Spinal cord (tissue), 10 donors: ENCODE measurements around the gene KIR2DL4. TPM values are rescaled to one million over a fixed set of nuclear protein-coding genes. Genes with fewer than 3 reads are reported as not detected.
"Not testable (repeated sequence)": the region's sequence is repeated elsewhere in the genome, so short reads cannot be mapped to it uniquely, and the experiment has no call there.

Experiments used
- DNase-seq, 6 donors: peaks; one replicate each; pipeline versions ENCODE4 v3.0.0 to v3.0.0-alpha.2; 2013 to 2015; ENCODE audit warnings: low spot score in 6 of 6, low read depth in 4 of 6
- H3K27ac ChIP-seq: one replicate; pipeline ENCODE4 v1.5.1; 2013; ENCODE audit warnings: low read depth, low read length, control low read depth
- H3K27me3 ChIP-seq: one replicate; pipeline ENCODE4 v1.6.1; 2013; ENCODE audit warnings: low read length; ENCODE audit not compliant: control insufficient read depth, insufficient read depth
- H3K36me3 ChIP-seq: one replicate; pipeline ENCODE4 v1.6.1; 2013; ENCODE audit warnings: low read length; ENCODE audit not compliant: control insufficient read depth, insufficient read depth
- H3K4me1 ChIP-seq: one replicate; pipeline ENCODE4 v1.6.1; 2013; ENCODE audit warnings: low read length; ENCODE audit not compliant: control insufficient read depth, insufficient read depth
- H3K4me3 ChIP-seq: one replicate; pipeline ENCODE4 v1.5.1; 2013; ENCODE audit warnings: low read depth, low read length, control low read depth
- H3K9me3 ChIP-seq: one replicate; pipeline ENCODE4 v1.6.1; 2013; ENCODE audit warnings: low read length; ENCODE audit not compliant: control insufficient read depth, insufficient read depth
- WGBS: methylation state at CpG from one replicate; pipeline ENCODE4 v1.1.5; 2013; ENCODE audit warnings: missing lambda C conversion rate; ENCODE audit not compliant: insufficient coverage; 5-methylcytosine and 5-hydroxymethylcytosine counted together
- polyA plus RNA-seq, 2 donors: library from polyadenylated mRNA; unstranded; fragments of 120-200 nt; gene quantifications; one replicate each; pipeline ENCODE4 v1.2.1, GENCODE V29; 2013; ENCODE audit not compliant: insufficient read length in 2 of 2
- total RNA-seq, 2 donors: library from RNA; depleted of rRNA in 1 of 2; stranded (reverse); fragments of 120-200 nt in 1 of 2; fragments of >200 nt in 1 of 2; gene quantifications; one replicate each; pipeline versions ENCODE4 v1.2.3 to v1.2.4, GENCODE V29; 2013 to 2014
- donor health status: healthy.

The KIR2DL4 gene
- total and polyA plus RNA-seq, 4 donors = not detected

DNA sequence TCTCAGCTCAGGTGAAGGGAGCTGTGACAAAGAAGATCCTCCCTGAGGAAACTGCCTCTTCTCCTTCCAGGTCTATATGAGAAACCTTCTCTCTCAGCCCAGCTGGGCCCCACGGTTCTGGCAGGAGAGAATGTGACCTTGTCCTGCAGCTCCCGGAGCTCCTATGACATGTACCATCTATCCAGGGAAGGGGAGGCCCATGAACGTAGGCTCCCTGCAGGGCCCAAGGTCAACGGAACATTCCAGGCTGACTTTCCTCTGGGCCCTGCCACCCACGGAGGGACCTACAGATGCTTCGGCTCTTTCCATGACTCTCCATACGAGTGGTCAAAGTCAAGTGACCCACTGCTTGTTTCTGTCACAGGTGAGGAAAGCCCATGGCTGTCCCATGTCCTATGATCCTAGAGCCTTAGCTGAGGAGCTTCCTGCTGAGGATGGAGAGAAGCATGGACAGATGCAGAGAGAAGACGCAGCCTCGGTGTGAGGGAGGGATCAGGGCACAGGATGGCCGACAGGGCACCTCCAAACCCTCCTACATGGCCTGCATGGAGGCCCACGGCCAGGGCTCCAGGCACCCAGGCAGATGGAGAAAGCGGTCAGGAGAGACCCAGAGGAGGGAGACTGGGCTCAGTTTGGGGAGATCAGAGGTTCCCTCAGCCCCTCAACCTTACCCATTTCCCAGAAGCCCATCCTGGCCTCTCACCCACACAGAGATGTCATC, 28.2 kb upstream of the KIR2DL4 start:
- 75% methylated on average over 9 of the region's 12 CpGs for WGBS
- not testable (repeated sequence) for H3K9me3 ChIP-seq, H3K4me3 ChIP-seq, DNase-seq, H3K4me1 ChIP-seq, H3K27me3 ChIP-seq, H3K27ac ChIP-seq, H3K36me3 ChIP-seq

DNA sequence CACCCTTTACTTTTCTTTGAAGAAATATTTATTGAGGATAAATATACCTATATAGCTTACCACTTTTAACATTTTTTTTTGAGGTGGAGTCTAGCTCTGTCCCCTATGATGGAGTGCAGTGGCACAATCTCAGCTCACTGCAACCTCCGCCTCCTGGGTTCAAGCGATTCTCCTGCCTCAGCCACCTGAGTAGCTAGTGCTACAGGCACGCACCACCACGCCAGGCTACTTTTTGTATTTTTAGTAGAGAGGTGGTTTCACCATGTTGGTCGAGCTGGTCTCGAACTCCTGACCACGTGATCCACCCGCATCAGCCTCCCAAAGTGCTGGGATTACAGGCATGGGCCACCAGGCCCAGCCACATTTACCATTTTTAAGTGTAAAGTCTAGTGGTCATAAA, 27.6 kb upstream of the KIR2DL4 start:
- H3K4me3 ChIP-seq, H3K4me1 ChIP-seq, H3K27me3 ChIP-seq, H3K27ac ChIP-seq, H3K9me3 ChIP-seq, H3K36me3 ChIP-seq, DNase-seq: not testable (repeated sequence)
- WGBS = 73% methylated on average over 2 of the region's 8 CpGs

DNA sequence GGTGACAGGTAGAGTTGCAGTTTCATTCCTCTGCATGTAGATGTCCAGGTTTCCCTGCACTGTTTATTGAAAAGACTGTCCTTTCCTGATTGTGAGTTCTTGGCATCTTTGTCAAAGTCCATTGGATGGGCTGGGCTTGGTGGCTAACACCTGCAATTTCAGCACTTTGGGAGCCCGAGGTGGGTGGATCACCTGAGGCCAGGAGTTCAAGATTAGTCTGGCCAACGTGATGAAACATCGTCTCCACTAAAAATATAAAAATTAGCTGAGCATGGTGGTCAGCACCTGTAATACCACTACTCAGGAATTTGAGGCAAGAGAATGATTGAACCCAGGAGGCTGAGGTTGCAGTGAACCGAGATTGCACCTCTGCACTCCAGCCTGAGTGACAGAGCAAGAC, 25.6 kb upstream of the KIR2DL4 start:
- H3K4me3 ChIP-seq, H3K4me1 ChIP-seq, H3K27me3 ChIP-seq, H3K27ac ChIP-seq, H3K9me3 ChIP-seq, H3K36me3 ChIP-seq, DNase-seq: not testable (repeated sequence)
- WGBS = no CpG with 5 or more reads among the region's 4 CpGs

DNA sequence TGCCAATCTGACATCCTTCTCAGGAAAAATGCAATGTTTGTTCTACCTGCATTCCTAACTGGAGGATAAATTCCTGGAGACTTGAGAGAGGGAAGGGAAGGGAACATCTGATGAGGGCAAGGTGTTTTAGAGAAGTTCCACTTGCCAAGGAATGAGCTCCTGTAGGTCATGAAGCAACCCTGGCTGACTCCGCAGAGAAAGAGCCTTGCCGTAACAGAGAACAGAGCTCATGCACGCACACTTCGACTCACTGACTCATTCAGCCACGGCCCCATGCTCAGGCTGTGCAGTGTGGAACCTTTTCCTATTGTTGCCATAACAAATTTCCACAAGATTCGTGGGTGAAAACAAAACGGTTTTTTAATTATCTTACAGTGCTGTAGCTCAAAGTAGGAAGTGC, 24.5 kb upstream of the KIR2DL4 start:
- H3K27me3 ChIP-seq, H3K4me1 ChIP-seq, DNase-seq, H3K9me3 ChIP-seq, H3K4me3 ChIP-seq, H3K27ac ChIP-seq, H3K36me3 ChIP-seq: not testable (repeated sequence)
- 90% methylated on average over 4 of the region's 7 CpGs for WGBS

DNA sequence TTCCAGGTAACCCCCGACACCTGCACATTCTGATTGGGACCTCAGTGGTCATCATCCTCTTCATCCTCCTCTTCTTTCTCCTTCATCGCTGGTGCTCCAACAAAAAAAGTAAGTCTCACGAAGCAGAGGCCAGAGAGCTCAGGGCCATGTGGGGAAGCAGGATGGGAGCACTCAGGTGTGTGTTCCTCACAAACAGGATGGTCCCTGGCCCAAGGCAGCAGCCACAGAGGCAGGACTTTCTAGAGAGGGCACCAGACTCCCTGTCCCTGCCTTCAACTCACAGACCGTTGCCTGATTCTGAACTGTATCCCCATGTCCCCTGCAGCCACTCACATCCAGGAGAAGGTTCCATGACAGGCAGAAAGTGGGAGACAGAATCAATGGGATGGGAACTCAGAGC, 20.5 kb upstream of the KIR2DL4 start:
- 43% methylated on average over 1 of the region's 4 CpGs for WGBS
- not testable (repeated sequence) for H3K4me1 ChIP-seq, H3K27me3 ChIP-seq, H3K36me3 ChIP-seq, DNase-seq, H3K4me3 ChIP-seq, H3K9me3 ChIP-seq, H3K27ac ChIP-seq

DNA sequence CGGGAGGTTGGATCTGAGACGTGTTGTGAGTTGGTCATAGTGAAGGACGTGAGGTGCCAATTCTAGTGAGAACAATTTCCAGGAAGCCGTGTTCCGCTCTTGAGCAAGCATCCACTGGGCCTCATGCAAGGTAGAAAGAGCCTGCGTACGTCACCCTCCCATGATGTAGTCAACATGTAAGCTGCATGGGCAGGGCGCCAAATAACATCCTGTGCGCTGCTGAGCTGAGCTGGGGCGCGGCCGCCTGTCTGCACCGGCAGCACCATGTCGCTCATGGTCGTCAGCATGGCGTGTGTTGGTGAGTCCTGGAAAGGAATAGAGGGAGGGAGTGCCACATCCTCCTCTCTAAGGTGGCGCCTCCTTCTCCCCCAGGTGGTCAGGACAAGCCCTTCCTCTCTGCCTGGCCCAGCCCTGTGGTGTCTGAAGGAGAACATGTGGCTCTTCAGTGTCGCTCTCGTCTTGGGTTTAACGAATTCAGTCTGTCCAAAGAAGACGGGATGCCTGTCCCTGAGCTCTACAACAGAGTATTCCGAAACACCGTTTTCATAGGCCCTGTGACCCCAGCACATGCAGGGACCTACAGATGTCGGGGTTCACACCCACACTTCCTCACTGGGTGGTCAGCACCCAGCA, 17.2 kb upstream of the KIR2DL4 start:
- H3K4me3 ChIP-seq, H3K36me3 ChIP-seq, H3K27me3 ChIP-seq, H3K4me1 ChIP-seq, H3K9me3 ChIP-seq, H3K27ac ChIP-seq, DNase-seq: not testable (repeated sequence)
- WGBS = 83% methylated on average over 16 of the region's 24 CpGs

DNA sequence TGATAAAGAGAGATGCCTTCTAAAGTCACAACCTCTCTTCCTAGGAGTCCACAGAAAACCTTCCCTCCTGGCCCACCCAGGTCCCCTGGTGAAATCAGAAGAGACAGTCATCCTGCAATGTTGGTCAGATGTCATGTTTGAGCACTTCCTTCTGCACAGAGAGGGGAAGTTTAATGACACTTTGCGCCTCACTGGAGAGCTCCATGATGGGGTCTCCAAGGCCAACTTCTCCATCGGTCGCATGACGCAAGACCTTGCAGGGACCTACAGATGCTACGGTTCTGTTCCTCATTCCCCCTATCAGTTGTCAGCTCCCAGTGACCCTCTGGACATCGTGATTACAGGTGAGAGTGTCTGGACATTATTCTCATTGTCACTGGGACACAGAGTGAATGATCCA, 15.3 kb upstream of the KIR2DL4 start:
- 78% methylated on average over 6 of the region's 6 CpGs for WGBS
- not testable (repeated sequence) for H3K4me1 ChIP-seq, H3K4me3 ChIP-seq, H3K36me3 ChIP-seq, H3K27ac ChIP-seq, H3K9me3 ChIP-seq, H3K27me3 ChIP-seq, DNase-seq

DNA sequence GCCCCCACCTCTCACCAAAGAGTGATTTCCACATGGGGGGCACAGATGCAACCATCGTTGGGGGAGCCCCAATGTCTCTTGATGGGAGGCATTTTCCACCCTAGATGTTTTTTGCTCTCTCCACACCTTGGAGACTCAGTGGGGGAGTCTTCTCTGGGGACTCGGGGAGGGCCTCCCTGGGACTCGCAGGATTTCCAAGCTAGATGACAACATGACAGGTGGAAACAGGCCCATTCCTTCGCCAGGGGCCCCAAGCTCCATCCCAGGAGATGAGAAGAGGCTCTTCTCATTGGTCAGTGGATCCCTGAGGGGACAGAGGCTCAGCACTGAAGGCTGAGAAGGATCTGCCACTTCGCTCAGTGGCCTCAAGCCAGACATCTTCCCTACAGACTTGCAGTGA, 12.7 kb upstream of the KIR2DL4 start:
- no peaks in the 10 kb centered on the region for H3K27me3 ChIP-seq
- no peak for DNase-seq
- WGBS = 56% methylated on average over 4 of the region's 5 CpGs
- no peaks in the 10 kb centered on the region for H3K9me3 ChIP-seq
- H3K36me3 ChIP-seq = no peaks in the 10 kb centered on the region
- no peak overlapping the region for H3K4me3 ChIP-seq
- H3K27ac ChIP-seq = no peak overlapping the region
- no peaks in the 10 kb centered on the region for H3K4me1 ChIP-seq

DNA sequence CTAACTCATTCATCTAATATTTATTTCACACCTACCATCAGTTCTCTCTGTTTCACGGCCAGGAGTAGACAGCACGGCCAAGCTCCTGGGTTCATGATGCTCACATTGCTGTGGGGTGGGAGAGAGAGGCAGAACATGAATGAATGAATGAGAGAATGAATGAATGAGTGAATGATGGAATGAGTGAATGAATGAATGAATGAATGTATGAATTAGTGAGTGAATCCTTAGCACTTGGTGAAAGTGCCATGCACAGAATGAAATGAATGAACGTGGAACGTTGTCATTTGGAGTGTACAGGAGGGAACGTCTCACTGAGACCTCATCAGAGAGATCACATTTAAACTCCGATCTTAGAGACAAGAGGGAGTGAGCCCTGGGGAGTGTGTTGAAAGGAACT, 11.9 kb upstream of the KIR2DL4 start:
- DNase-seq = no peak
- no peak overlapping the region for H3K4me3 ChIP-seq
- 82% methylated on average over 5 of the region's 6 CpGs for WGBS
- H3K27me3 ChIP-seq = no peaks in the 10 kb centered on the region
- H3K36me3 ChIP-seq = no peaks in the 10 kb centered on the region
- no peaks in the 10 kb centered on the region for H3K9me3 ChIP-seq
- no peak overlapping the region for H3K27ac ChIP-seq
- no peaks in the 10 kb centered on the region for H3K4me1 ChIP-seq

DNA sequence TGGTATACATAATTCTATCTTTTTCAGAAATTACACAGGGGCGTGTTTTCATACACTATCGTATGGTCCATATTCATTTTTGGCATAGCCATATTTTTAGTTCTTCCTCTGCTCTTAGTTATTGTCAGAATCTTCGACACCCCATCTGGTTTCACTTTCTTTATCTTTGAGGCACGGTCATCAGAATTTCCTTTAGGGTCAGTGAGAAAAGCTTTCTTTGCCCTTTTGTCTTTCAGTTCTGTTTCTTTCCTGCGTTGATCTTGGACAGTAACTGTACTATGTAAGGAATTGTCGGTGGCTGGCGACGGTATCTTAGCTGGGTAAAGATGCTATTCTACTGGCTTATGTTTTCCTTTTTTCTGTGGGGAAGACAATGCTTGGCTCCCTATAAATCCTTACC, 10.6 kb upstream of the KIR2DL4 start:
- DNase-seq = no peak
- Histone ChIP-seq H3K36me3 (no peaks in the 10 kb centered on the region), H3K4me3 (no peak overlapping the region), H3K4me1 (no peaks in the 10 kb centered on the region), H3K27me3 (no peaks in the 10 kb centered on the region), H3K9me3 (no peaks in the 10 kb centered on the region), H3K27ac (no peak overlapping the region)
- 60% methylated on average over 1 of the region's 8 CpGs for WGBS
